ENCODE results near the gene ATP5PF.
"Not testable (repeated sequence)": the region's sequence is repeated elsewhere in the genome, so short reads cannot be mapped to it uniquely, and the experiment has no call there.

The ATP5PF gene

GRCh38 chr21:25722631-25723030 lies 12.1 kb downstream of the ATP5PF start:
- no peak for DNase-seq (ENCODE audit: low spot score)

GRCh38 chr21:25721987-25722386 lies 12.7 kb downstream of the ATP5PF start:
- DNase-seq (ENCODE audit: low spot score) = no peak

GRCh38 chr21:25717491-25718147 lies 17.1 kb downstream of the ATP5PF start:
- DNase-seq (ENCODE audit: low spot score) = no peak

- DNase-seq (ENCODE audit: low spot score) = not testable (repeated sequence)
These were observed 20.6 kb downstream of the ATP5PF start for GRCh38 chr21:25714066-25714465.

- no peak for DNase-seq (ENCODE audit: low spot score)
These were observed 24.2 kb downstream of the ATP5PF start for GRCh38 chr21:25710550-25710949.

GRCh38 chr21:25709684-25710265 lies 24.9 kb downstream of the ATP5PF start:
- DNase-seq (ENCODE audit: low spot score) = no peak

- peak; percentile 66 for DNase-seq (ENCODE audit: low spot score)
These were observed 26.1 kb downstream of the ATP5PF start for GRCh38 chr21:25708467-25709065.

- DNase-seq (ENCODE audit: low spot score) = no peak
These were observed 33.2 kb downstream of the ATP5PF start for GRCh38 chr21:25701529-25701928.

- DNase-seq (ENCODE audit: low spot score) = no peak
These were observed 34.0 kb downstream of the ATP5PF start for GRCh38 chr21:25700741-25701140.

GRCh38 chr21:25695461-25695860 lies 39.2 kb downstream of the ATP5PF start:
- not testable (repeated sequence) for DNase-seq (ENCODE audit: low spot score)

- DNase-seq (ENCODE audit: low spot score) = no peak
These were observed 42.7 kb downstream of the ATP5PF start for GRCh38 chr21:25691976-25692375.

- peak; percentile 4 for DNase-seq (ENCODE audit: low spot score)
These were observed 45.5 kb downstream of the ATP5PF start for GRCh38 chr21:25689226-25689625.

- DNase-seq (ENCODE audit: low spot score) = no peak
These were observed 46.2 kb downstream of the ATP5PF start for GRCh38 chr21:25688275-25689155.

GRCh38 chr21:25687787-25688186 lies 46.9 kb downstream of the ATP5PF start:
- DNase-seq (ENCODE audit: low spot score) = no peak

GRCh38 chr21:25682382-25682781 lies 52.3 kb downstream of the ATP5PF start:
- no peak for DNase-seq (ENCODE audit: low spot score)

GRCh38 chr21:25676451-25676850 lies 58.3 kb downstream of the ATP5PF start:
- no peak for DNase-seq (ENCODE audit: low spot score)
